Astrocyte (in vitro differentiated cells and primary cell): Measurements from ENCODE around the gene ZDHHC20.

Source experiments
- CTCF ChIP-seq: IDR thresholded peaks from 2 replicates; pipeline ENCODE4 v1.5.1; 2011; ENCODE audit warnings: low read depth, mild to moderate bottlenecking, inconsistent platforms, low read length, moderate library complexity; ENCODE audit not compliant: insufficient read depth
- EZH2 ChIP-seq: IDR thresholded peaks from 2 replicates; pipeline ENCODE4 v1.6.1; 2012; ENCODE audit warnings: mild to moderate bottlenecking, low read length, inconsistent platforms; ENCODE audit not compliant: insufficient read depth

GRCh38 chr13:21453387-21454081 lies 5.6 kb downstream of the ZDHHC20 start:
- TF ChIP-seq CTCF (no peak), EZH2 (no peak)
